ENCODE results near the gene GYS2.

DNA sequence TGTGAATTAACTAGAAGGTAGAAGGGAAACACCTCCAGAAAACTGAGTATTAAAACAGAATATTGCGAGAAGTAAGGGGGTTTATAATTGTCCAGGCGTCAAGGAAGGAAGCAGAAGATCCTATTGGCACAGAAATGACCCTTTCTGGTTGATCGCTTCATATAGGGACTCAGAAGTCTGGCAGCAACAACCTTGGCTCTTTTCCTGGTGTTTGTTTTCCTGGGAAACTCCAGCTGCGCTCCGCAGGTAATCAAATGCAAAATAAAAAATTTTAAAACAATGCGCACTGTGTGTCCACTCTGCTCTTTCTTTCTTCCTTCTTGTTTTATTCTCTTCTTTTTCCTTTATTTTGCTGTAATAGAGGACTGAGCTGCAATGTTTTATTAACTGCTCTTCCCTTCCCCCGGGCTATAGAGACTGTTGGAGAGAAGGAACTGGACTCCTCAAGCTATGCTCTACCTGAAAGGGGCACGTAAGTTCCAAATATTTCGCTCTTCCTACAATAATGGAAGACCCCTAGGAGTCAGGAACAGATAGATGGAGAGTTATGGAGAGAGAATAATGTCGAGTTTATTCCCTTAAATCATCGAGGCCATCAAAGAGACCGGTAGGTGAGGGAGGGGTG lies 77.8 kb downstream of the GYS2 start:
- TF ChIP-seq EZH2 (IDR thresholded peaks at IDR 0.05; ENCODE audit: insufficient read depth, poor library complexity, severe bottlenecking) (no peak), EZH2phosphoT487 (IDR thresholded peaks at IDR 0.05; ENCODE audit: insufficient read depth, low read depth) (no peak)

Measured in GM23248 (cell line).